ENCODE data around the gene CCDC169. TPM values are rescaled to one million over a fixed set of nuclear protein-coding genes. Genes with fewer than 3 reads are reported as not detected.

The CCDC169 gene
- total and polyA plus RNA-seq, 2 of the 4 experiments (the other 2 are of a cell fraction): 0.54 to 0.62 TPM

DNA sequence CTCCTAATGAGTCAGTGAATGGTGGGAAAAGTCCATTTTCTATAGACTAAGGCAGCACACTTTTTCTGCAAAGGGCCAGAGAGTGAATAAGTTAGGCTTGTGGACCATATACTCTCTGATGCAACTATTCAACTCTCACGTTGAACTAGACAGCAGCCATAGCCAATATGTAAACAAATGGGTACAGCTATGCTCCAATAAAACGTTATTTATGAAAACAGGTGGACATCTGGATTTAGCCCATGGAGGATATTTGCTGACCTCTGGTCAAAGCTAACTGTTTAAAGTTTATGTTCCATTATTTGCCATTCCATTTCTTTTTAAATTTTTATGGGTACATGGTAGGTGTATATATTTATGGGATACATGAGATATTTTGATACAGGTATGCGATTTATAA, 4.7 kb upstream of the CCDC169 start:
- ChIA-PET POLR2A (ENCODE audit: unreplicated experiment) (no interaction called here), CTCF (interaction anchor here (0.6 kb wide), 1 partner anchor 589 kb away, joined by 4 read pairs; no protein-coding TSS in a partner anchor)
- intact Hi-C loops (cut with micrococcal nuclease): loop anchor here (5.0 kb wide), 1 partner anchor 35 kb away; no protein-coding TSS in a partner anchor
- H3K4me2 ChIP-seq (ENCODE audit: low read depth, low read length): no peak overlapping the region
- no peaks in the 10 kb centered on the region for H3K9me3 ChIP-seq (ENCODE audit: control insufficient read depth, insufficient read depth, low read length)
- TF ChIP-seq SMC3 (IDR thresholded peaks at IDR 0.05; ENCODE audit: low read depth, low read length) (no peak), POLR2A (IDR thresholded peaks at IDR 0.05; ENCODE audit: low read depth, low read length) (no peak), MXI1 (IDR thresholded peaks at IDR 0.05; ENCODE audit: borderline replicate concordance, low read depth, low read length) (no peak), MAZ (IDR thresholded peaks at IDR 0.05; ENCODE audit: borderline replicate concordance, low read depth, low read length) (no peak), RAD21 (IDR thresholded peaks at IDR 0.05; ENCODE audit: low read length) (no peak), FOS (IDR thresholded peaks at IDR 0.05; ENCODE audit: low read depth, low read length) (no peak), RFX5 (IDR thresholded peaks at IDR 0.05; ENCODE audit: low read depth, low read length) (no peak), CHD1 (IDR thresholded peaks at IDR 0.05; ENCODE audit: low read depth, low read length) (no peak), USF2 (IDR thresholded peaks at IDR 0.05; ENCODE audit: low read depth, low read length) (no peak), BHLHE40 (IDR thresholded peaks at IDR 0.05; ENCODE audit: low read depth, low read length) (no peak), NFE2L2 (IDR thresholded peaks at IDR 0.05; ENCODE audit: low read depth, low read length) (no peak), ELK1 (IDR thresholded peaks at IDR 0.05; ENCODE audit: borderline replicate concordance, low read depth, low read length) (no peak), CTCF (conservative IDR thresholded peaks at IDR 0.05; ENCODE audit: low read depth, low read length) (no peak), RCOR1 (IDR thresholded peaks at IDR 0.05; ENCODE audit: insufficient replicate concordance, low read length) (no peak), MAFK (IDR thresholded peaks at IDR 0.05; ENCODE audit: low read depth, low read length) (no peak), CEBPB (IDR thresholded peaks at IDR 0.05; ENCODE audit: low read depth, low read length) (no peak)
- no peak overlapping the region for H2BK15ac ChIP-seq (ENCODE audit: low read depth, low read length)
- H2AK9ac ChIP-seq (replicated peaks; ENCODE audit: low read depth, low read length, poor library complexity): no peak overlapping the region
- ATAC-seq (ENCODE audit: low read depth) (no peak), DNase-seq (no peak)
- H2AK5ac ChIP-seq (ENCODE audit: low read depth, low read length): no peak overlapping the region
- H3K4ac ChIP-seq (ENCODE audit: low read depth, low read length): no peak overlapping the region
- H3K4me3 ChIP-seq (ENCODE audit: insufficient read depth, low read depth, low read length): no peak overlapping the region
- no peak overlapping the region for H2BK120ac ChIP-seq (ENCODE audit: low read depth, low read length)
- no peak overlapping the region for H4K91ac ChIP-seq (ENCODE audit: insufficient read depth, low read depth, low read length)
- no peak overlapping the region for H4K5ac ChIP-seq (ENCODE audit: low read depth, low read length)
- H3K18ac ChIP-seq (ENCODE audit: low read depth, low read length): no peak overlapping the region
- no peak overlapping the region for H3K14ac ChIP-seq (replicated peaks; ENCODE audit: low read depth, low read length)
- H3K79me1 ChIP-seq (ENCODE audit: low read depth in 1 of 2, low read length in 2 of 2): peaks cover 0 to 4% of the 10 kb centered on the region in 2 experiments; a peak in 1 of 4 replicates
- no peak overlapping the region for H3K27ac ChIP-seq (ENCODE audit: insufficient read depth, low read length)
- WGBS, 2 experiments (ENCODE audit: extremely low coverage in 2 of 2, insufficient read length in 1 of 2): no CpG with 5 or more reads among the region's 3 CpGs
- H3K36me3 ChIP-seq (ENCODE audit: control insufficient read depth, insufficient read depth, low read length): peaks cover 8% of the 10 kb centered on the region
- H3K27me3 ChIP-seq (ENCODE audit: control insufficient read depth, insufficient read depth, low read length): no peaks in the 10 kb centered on the region
- H4K20me1 ChIP-seq (ENCODE audit: insufficient read depth, low read length): no peaks in the 10 kb centered on the region; the same call in 1 of the 2 replicates
- H3K23ac ChIP-seq (ENCODE audit: low read depth, low read length): no peak overlapping the region
- dilution Hi-C loops (cut with HindIII; ENCODE audit: low sequenced_read_pairs, unreplicated experiment): no loop called here
- no peak overlapping the region for H2BK20ac ChIP-seq (ENCODE audit: low read depth, low read length)
- H2AFZ ChIP-seq (replicated peaks; ENCODE audit: low read length, poor library complexity): no peak overlapping the region
- H2BK5ac ChIP-seq (ENCODE audit: low read depth, low read length, poor library complexity, severe bottlenecking): no peak overlapping the region
- no peak overlapping the region for H4K8ac ChIP-seq (ENCODE audit: low read depth in 2 of 2, low read length in 2 of 2)
- H3K4me1 ChIP-seq (ENCODE audit: control insufficient read depth, insufficient read depth, low read length): peaks cover 4% of the 10 kb centered on the region; the same call in 1 of the 2 replicates
- no TSS peak for BruUV-seq (replicated peaks)
- H3K9me1 ChIP-seq (ENCODE audit: insufficient read depth, low read length): no peaks in the 10 kb centered on the region
- no peak overlapping the region for H3K56ac ChIP-seq (ENCODE audit: extremely low read depth, insufficient read depth, low read length)
- in situ Hi-C loops (cut with MboI; ENCODE audit: low sequenced_read_pairs): no loop called here
- no peak overlapping the region for H3K9ac ChIP-seq (ENCODE audit: low read depth, low read length)

All from IMR-90 (cell line).